Right renal cortex interstitium (tissue), 3 donors: ENCODE measurements around the gene TMEM50A. TPM values are rescaled to one million over a fixed set of nuclear protein-coding genes. Genes with fewer than 3 reads are reported as not detected.
"Not testable (repeated sequence)": the region's sequence is repeated elsewhere in the genome, so short reads cannot be mapped to it uniquely, and the experiment has no call there.

Experiments used
- DNase-seq, 3 donors: peaks; one replicate each; pipeline ENCODE4 v3.0.0-alpha.2; 2013; ENCODE audit warnings: low read depth in 3 of 3, low spot score in 2 of 3
- polyA plus RNA-seq, 3 donors: library from polyadenylated mRNA; unstranded; fragments of 120-200 nt; gene quantifications; one replicate each; pipeline ENCODE4 v1.2.1, GENCODE V29; 2013; ENCODE audit not compliant: insufficient read length in 3 of 3

Gene TMEM50A
- polyA plus RNA-seq, 3 donors = 137 to 142 (median 138) TPM

DNA sequence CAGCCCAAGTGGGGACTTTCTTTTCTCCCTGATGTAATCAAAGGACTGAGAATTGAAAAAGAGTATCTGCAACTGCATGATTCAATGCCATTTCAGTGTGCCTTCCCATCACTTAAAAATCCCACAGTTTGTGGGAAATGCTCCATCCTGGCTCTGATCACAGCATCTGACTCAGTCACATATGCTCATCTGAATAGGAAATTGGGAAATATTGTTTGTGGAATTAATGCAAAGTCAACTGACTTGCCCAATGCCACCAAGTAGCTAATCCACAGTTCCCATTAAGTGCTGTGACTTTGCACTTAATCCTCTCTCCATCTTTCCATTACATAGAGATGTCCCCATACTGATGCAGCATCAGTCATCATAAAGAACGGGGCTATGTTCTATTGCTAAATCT, 45.0 kb downstream of the TMEM50A start:
- not testable (repeated sequence) for DNase-seq

DNA sequence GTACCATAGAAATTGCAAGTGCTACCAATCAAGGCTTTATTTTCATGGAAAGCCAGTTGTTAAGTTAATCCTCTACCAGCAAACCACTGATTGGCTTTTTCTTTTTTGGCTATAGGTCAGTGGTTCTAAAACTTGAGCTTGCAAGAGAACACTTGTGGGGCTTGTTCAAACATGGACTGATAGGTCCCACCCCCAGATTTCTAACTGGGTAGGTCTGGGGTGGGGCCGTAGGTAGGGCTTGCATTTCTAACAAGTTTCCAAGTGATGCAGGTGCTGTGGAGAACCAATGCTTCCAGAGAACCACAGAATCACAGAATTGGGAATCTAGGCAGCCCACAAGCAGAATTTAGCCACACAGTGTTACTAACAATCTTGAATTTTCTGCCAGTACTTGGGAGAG, 45.7 kb downstream of the TMEM50A start:
- not testable (repeated sequence) for DNase-seq

DNA sequence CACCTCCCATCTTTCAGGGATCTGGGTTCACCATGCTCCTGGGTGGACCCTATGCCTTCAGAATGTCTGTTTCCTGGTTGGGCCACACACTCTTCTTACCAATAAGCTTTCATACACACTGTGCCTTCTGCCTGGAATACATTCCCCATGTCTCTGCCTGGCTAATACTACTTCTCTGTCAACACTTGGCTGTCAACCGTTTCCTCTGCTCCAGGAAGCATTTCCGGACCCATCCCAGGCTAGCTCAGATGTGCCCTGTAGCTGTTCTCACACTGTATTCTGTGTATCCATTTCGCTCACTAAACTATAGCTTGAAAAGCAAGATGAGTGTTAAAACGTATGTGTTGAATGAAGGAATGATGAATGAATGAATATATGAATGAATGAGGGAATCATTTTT, 49.0 kb downstream of the TMEM50A start:
- not testable (repeated sequence) for DNase-seq

- DNase-seq = not testable (repeated sequence)
Observed at GRCh38 chr1:25388691-25389090, 50.6 kb downstream of the TMEM50A start.

GRCh38 chr1:25389721-25390120, 51.6 kb downstream of the TMEM50A start:
- not testable (repeated sequence) for DNase-seq

GRCh38 chr1:25392841-25393240, 54.7 kb downstream of the TMEM50A start:
- no peak for DNase-seq

DNA sequence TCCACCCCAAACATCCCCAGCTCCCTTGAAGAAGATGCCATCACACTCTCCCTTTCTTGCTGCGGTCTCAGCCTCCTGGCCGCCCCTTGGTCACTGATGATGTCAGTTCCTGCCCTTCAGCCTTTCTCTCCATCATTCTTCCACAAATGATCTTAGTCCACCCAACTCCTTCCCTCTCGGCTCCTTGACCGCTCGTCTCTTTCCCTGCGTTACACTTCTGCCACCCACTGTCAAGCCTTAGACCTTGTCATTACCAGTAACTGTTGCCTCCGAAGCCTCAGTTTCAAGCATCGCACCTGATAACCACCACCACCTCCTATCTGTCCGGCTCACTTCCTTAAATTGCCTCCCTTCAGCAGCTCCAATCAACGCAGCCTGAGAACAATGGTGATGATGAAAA, 59.4 kb downstream of the TMEM50A start:
- not testable (repeated sequence) for DNase-seq

- not testable (repeated sequence) for DNase-seq
Observed at GRCh38 chr1:25398079-25398478, 59.9 kb downstream of the TMEM50A start.

GRCh38 chr1:25402947-25403803, 65.0 kb downstream of the TMEM50A start:
- DNase-seq = not testable (repeated sequence)

DNA sequence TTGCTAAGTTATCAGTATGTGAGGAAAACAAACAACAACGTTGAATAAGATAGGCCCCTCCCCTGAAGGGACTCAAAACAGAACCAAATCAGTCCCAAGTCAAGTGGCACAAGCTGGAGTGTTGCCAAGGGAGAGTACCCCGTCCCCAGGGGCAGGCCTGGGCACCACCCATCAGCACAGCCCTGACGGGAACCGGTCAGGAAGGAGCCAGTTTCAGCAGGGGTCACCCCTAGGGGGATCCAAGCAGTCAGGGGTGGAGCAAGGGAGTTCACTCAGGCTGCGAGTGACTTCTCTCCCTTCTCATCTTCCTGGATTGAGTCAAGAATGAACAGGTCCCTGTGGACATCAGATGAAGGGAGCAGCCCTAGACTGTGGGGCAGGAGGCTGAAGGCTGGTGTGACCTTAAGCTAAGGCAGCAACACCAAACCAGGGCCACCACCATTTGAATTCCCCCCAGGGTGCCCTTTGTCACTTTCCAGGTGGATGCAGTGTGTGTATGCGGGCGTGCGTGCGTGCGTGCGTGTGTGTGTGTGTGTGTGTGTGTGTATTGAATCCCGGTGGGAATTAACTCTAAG, 67.7 kb downstream of the TMEM50A start:
- DNase-seq = not testable (repeated sequence)

GRCh38 chr1:25409641-25410427, 71.7 kb downstream of the TMEM50A start:
- not testable (repeated sequence) for DNase-seq

Other genes with a start within 250 kb of the TMEM50A start
- 100 to 1,000 TPM; 122 to 141 (median 128) TPM for gene SYF2, start 105.8 kb upstream of the TMEM50A start, polyA plus RNA-seq
- gene RSRP1, start 90.9 kb upstream of the TMEM50A start, polyA plus RNA-seq = 100 to 1,000 TPM; 146 to 153 (median 147) TPM
- 1 to 10 TPM in 2 of 3 donors, under 1 TPM in 1; 0.56 to 1.6 (median 1.1) TPM for gene RHD, start 65.8 kb upstream of the TMEM50A start, polyA plus RNA-seq
- gene RHCE, start 82.5 kb downstream of the TMEM50A start, polyA plus RNA-seq = 1 to 10 TPM in 2 of 3 donors, under 1 TPM in 1; 0.61 to 1.4 (median 1.3) TPM
- 10 to 100 TPM; 27.5 to 31.0 (median 29.7) TPM for gene MACO1, start 92.6 kb downstream of the TMEM50A start, polyA plus RNA-seq
- gene LDLRAP1, start 205.3 kb downstream of the TMEM50A start, polyA plus RNA-seq = 10 to 100 TPM; 11.1 to 12.9 (median 12.2) TPM